ENCODE results near the gene VWC2L. TPM values are rescaled to one million over a fixed set of nuclear protein-coding genes. Genes with fewer than 3 reads are reported as not detected.

The VWC2L gene
- total RNA-seq, 2 experiments from 2014 or later = not detected

DNA sequence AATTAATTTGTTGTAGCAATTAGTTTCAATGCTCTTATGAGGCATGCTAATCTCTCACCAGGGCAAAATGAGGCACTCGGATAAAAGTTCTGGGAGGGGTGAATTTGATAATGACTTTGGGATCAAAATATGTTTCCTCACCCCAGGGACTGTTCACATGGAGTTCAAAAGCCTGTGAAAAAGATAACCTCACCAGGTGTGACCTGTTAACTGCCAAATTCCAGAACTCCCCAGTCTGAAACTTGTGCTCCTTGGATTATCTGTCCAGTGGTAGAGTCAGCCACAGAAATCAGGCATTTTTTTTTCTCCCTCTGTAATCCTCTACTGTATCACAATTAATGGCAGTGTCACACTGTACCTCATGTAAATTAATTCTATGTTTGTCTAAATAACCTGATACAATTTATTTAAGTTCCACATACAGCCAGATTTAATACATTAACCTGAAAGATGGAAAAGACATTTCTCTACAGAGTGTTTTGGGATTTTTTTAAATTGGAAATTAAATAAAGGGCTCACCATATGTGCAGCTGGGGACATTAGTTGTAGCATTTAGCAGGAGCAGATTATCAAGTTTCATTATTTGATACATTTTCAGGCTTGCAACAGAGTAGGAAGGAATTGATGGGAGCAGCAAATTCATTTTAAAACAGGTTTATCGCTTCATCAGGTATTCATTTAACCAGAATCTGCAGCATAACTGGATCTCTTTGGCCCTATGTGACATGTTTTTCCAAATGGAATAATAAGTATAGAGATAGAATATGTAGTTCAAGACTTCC is 191.2 kb downstream of the VWC2L start:
- POLR2A ChIA-PET = no interaction called here
- H3K27ac Mint-ChIP-seq = no peak overlapping the region

GRCh38 chr2:214604861-214605260 is 194.0 kb downstream of the VWC2L start:
- Mint-ChIP-seq H3K4me1 (no peaks in the 10 kb centered on the region), H3K36me3 (ENCODE audit: low read depth) (no peaks in the 10 kb centered on the region), H3K27me3 (no peaks in the 10 kb centered on the region), H3K4me3 (no peak overlapping the region), H3K9me3 (no peaks in the 10 kb centered on the region), H3K27ac (no peak overlapping the region)
- CTCF ChIA-PET = no interaction called here
- no peak for DNase-seq
- POLR2A ChIA-PET = no interaction called here

More for the DNA sequence above, 191.2 kb downstream of the VWC2L start:
- Mint-ChIP-seq H3K4me1 (no peaks in the 10 kb centered on the region), H3K36me3 (ENCODE audit: low read depth) (no peaks in the 10 kb centered on the region), H3K4me3 (no peak overlapping the region), H3K27me3 (no peaks in the 10 kb centered on the region), H3K9me3 (no peaks in the 10 kb centered on the region)
- no peak for DNase-seq
- CTCF ChIA-PET = no interaction called here

DNA sequence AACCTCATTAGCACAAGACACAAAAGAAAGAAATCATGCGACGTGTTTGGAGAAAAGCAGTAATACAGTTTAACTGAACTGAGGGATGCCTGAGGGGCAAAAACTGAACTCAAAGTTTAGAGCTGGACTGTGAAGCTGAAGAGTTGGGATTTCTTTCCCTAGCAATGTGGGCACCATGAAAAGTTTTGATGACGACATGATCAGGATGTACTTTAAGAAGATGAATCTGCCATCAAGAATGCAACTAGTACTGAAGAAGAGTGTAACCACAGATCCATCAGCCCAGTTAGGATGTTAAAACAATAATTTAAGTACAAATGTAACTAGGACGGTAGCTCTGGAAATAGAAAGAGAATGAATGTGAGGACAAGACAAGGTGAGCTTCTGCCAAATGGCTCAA is 196.2 kb downstream of the VWC2L start:
- Mint-ChIP-seq H3K27me3 (no peaks in the 10 kb centered on the region), H3K36me3 (ENCODE audit: low read depth) (no peaks in the 10 kb centered on the region), H3K27ac (no peak overlapping the region), H3K4me3 (no peak overlapping the region), H3K9me3 (no peaks in the 10 kb centered on the region), H3K4me1 (no peaks in the 10 kb centered on the region)
- CTCF ChIA-PET = no interaction called here
- POLR2A ChIA-PET = no interaction called here
- DNase-seq = no peak

DNA sequence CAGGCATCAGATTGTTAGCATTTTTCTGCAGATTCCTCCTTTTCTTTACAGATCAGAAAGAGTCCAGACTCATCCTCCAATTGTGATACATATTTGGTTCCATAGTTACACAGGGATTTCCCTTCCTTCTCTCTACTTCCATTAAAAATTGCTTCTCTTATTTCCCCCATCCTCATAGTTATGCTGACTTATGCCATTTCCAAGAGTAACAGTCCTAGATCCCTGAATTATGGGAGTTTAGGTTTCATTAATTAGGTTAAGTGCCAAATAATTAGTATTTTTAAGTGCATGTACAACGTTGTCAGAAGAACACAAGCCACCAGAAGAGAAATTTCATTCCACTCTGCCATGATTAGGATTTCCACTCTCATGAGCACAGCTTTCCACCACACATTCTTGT is 200.2 kb downstream of the VWC2L start:
- no peaks in the 10 kb centered on the region for H3K27me3 Mint-ChIP-seq
- H3K4me3 Mint-ChIP-seq = no peak overlapping the region
- H3K4me1 Mint-ChIP-seq = no peaks in the 10 kb centered on the region
- POLR2A ChIA-PET = no interaction called here
- no peak overlapping the region for H3K27ac Mint-ChIP-seq
- DNase-seq = no peak
- H3K36me3 Mint-ChIP-seq (ENCODE audit: low read depth) = no peaks in the 10 kb centered on the region
- H3K9me3 Mint-ChIP-seq = no peaks in the 10 kb centered on the region
- CTCF ChIA-PET = no interaction called here

GRCh38 chr2:214624166-214624760 is 213.4 kb downstream of the VWC2L start:
- Mint-ChIP-seq H3K4me1 (no peaks in the 10 kb centered on the region), H3K27me3 (no peaks in the 10 kb centered on the region), H3K27ac (no peak overlapping the region), H3K36me3 (ENCODE audit: low read depth) (no peaks in the 10 kb centered on the region), H3K9me3 (no peaks in the 10 kb centered on the region), H3K4me3 (no peak overlapping the region)
- ChIA-PET POLR2A (interaction anchor here (0.5 kb wide), 1 partner anchor 170 kb away, joined by 3 read pairs; no protein-coding TSS in a partner anchor), CTCF (no interaction called here)
- no peak for DNase-seq

GRCh38 chr2:214628091-214628490 is 217.2 kb downstream of the VWC2L start:
- POLR2A ChIA-PET = no interaction called here

More at GRCh38 chr2:214628091-214628490, 217.2 kb downstream of the VWC2L start:
- DNase-seq = no peak
- Mint-ChIP-seq H3K9me3 (no peaks in the 10 kb centered on the region), H3K36me3 (ENCODE audit: low read depth) (no peaks in the 10 kb centered on the region), H3K27me3 (no peaks in the 10 kb centered on the region), H3K4me3 (no peak overlapping the region), H3K4me1 (no peaks in the 10 kb centered on the region), H3K27ac (no peak overlapping the region)
- CTCF ChIA-PET = no interaction called here
